Activated naive CD8-positive, alpha-beta T cell treated with anti-CD3 and anti-CD28 coated beads, Interleukin-2, amount 50 U/mL, for 16 hours (primary cell): Measurements from ENCODE around the gene MIAT.
"Not testable (repeated sequence)": the region's sequence is repeated elsewhere in the genome, so short reads cannot be mapped to it uniquely, and the experiment has no call there.

Experiments
- DNase-seq: peaks from one replicate; pipeline ENCODE4 v3.0.0-alpha.2; 2020; ENCODE audit warnings: low read depth, low spot score

The MIAT gene

GRCh38 chr22:26656891-26657851 lies at the start of gene MIAT:
Gene MIAT (plus strand): TSS chr22:26657588.
- DNase-seq, result no peak

- DNase-seq, result no peak
Observed at GRCh38 chr22:26608129-26608528, 49.3 kb upstream of the MIAT start.

- no peak for DNase-seq
Observed at GRCh38 chr22:26609287-26609686, 48.1 kb upstream of the MIAT start.

- no peak for DNase-seq
Observed at GRCh38 chr22:26610072-26610958, 47.1 kb upstream of the MIAT start.

- no peak for DNase-seq
Observed at GRCh38 chr22:26610996-26611395, 46.4 kb upstream of the MIAT start.

GRCh38 chr22:26612652-26613051 lies 44.7 kb upstream of the MIAT start:
- DNase-seq, result no peak

- not testable (repeated sequence) for DNase-seq
Observed at GRCh38 chr22:26613753-26614152, 43.6 kb upstream of the MIAT start.

GRCh38 chr22:26614322-26614721 lies 43.1 kb upstream of the MIAT start:
- no peak for DNase-seq

- DNase-seq, result no peak
Observed at GRCh38 chr22:26615149-26615548, 42.2 kb upstream of the MIAT start.

GRCh38 chr22:26615830-26616435 lies 41.5 kb upstream of the MIAT start:
- DNase-seq, result no peak

- DNase-seq, result no peak
Observed at GRCh38 chr22:26616650-26617049, 40.7 kb upstream of the MIAT start.

- no peak for DNase-seq
Observed at GRCh38 chr22:26617271-26618199, 39.9 kb upstream of the MIAT start, which contains the start of gene CRYBB1. Gene CRYBB1 (minus strand): TSS chr22:26618027. CDS start chr22:26616319, 1,708 bp downstream.

GRCh38 chr22:26618455-26618854 lies 38.9 kb upstream of the MIAT start:
- DNase-seq, result no peak

GRCh38 chr22:26619510-26619909 lies 37.9 kb upstream of the MIAT start:
- no peak for DNase-seq

- no peak for DNase-seq
Observed at GRCh38 chr22:26620197-26620596, 37.2 kb upstream of the MIAT start.

GRCh38 chr22:26621663-26622062 lies 35.7 kb upstream of the MIAT start, which contains the start of gene CRYBA4:
Gene CRYBA4 (plus strand): TSS chr22:26621963. CDS start chr22:26622597, 634 bp downstream.
- DNase-seq, result no peak

- DNase-seq, result no peak
Observed at GRCh38 chr22:26623984-26624383, 33.4 kb upstream of the MIAT start.

- no peak for DNase-seq
Observed at GRCh38 chr22:26624803-26625202, 32.6 kb upstream of the MIAT start.

GRCh38 chr22:26629988-26630761 lies 27.2 kb upstream of the MIAT start:
- DNase-seq, result no peak

GRCh38 chr22:26631282-26631681 lies 26.1 kb upstream of the MIAT start:
- DNase-seq, result no peak
